Immature natural killer cell (primary cell): Measurements from ENCODE around the gene CC2D1B. TPM values are rescaled to one million over a fixed set of nuclear protein-coding genes. Genes with fewer than 3 reads are reported as not detected.

Source experiments
- DNase-seq, 3 donors: peaks; one replicate each; pipeline ENCODE4 v3.0.0; 2022; ENCODE audit warnings: mixed read lengths in 1 of 3
- H3K27ac Mint-ChIP-seq, 6 donors: one replicate each; pipeline ENCODE4 v1.8.0; 2020; ENCODE audit warnings: mixed read lengths in 6 of 6, mild to moderate bottlenecking in 5 of 6, inconsistent platforms in 4 of 6, moderate library complexity in 3 of 6
- H3K27me3 Mint-ChIP-seq, 3 donors: one replicate each; pipeline ENCODE4 v1.8.0; 2020 to 2021; ENCODE audit warnings: low read depth in 3 of 3, mild to moderate bottlenecking in 3 of 3, mixed read lengths in 3 of 3, moderate library complexity in 3 of 3, inconsistent platforms in 1 of 3
- H3K36me3 Mint-ChIP-seq, 3 donors: one replicate each; pipeline ENCODE4 v1.8.0; 2020; ENCODE audit warnings: mixed read lengths in 3 of 3, inconsistent platforms in 2 of 3, mild to moderate bottlenecking in 2 of 3
- H3K4me1 Mint-ChIP-seq, 2 donors: one replicate each; pipeline ENCODE4 v1.8.0; 2020; ENCODE audit warnings: inconsistent platforms in 2 of 2, mild to moderate bottlenecking in 2 of 2, mixed read lengths in 2 of 2, moderate library complexity in 1 of 2
- H3K4me3 Mint-ChIP-seq, 5 donors: one replicate each; pipeline ENCODE4 v1.8.0; 2020; ENCODE audit warnings: mild to moderate bottlenecking in 5 of 5, mixed read lengths in 5 of 5, inconsistent platforms in 3 of 5, moderate library complexity in 3 of 5
- H3K9me3 Mint-ChIP-seq, 6 donors: one replicate each; pipeline ENCODE4 v1.8.0; 2020; ENCODE audit warnings: mild to moderate bottlenecking in 6 of 6, mixed read lengths in 6 of 6, inconsistent platforms in 4 of 6, moderate library complexity in 3 of 6
- polyA plus RNA-seq, 3 donors: library from polyadenylated mRNA; unstranded; fragments of 300-500 nt; fragmentation: Illumina TruSeq; gene quantifications; one replicate each; pipeline ENCODE4 v1.2.3, GENCODE V29; 2021

The CC2D1B gene
- polyA plus RNA-seq, 3 donors from 2014 or later = 4.6 to 15.5 (median 4.8) TPM

DNA sequence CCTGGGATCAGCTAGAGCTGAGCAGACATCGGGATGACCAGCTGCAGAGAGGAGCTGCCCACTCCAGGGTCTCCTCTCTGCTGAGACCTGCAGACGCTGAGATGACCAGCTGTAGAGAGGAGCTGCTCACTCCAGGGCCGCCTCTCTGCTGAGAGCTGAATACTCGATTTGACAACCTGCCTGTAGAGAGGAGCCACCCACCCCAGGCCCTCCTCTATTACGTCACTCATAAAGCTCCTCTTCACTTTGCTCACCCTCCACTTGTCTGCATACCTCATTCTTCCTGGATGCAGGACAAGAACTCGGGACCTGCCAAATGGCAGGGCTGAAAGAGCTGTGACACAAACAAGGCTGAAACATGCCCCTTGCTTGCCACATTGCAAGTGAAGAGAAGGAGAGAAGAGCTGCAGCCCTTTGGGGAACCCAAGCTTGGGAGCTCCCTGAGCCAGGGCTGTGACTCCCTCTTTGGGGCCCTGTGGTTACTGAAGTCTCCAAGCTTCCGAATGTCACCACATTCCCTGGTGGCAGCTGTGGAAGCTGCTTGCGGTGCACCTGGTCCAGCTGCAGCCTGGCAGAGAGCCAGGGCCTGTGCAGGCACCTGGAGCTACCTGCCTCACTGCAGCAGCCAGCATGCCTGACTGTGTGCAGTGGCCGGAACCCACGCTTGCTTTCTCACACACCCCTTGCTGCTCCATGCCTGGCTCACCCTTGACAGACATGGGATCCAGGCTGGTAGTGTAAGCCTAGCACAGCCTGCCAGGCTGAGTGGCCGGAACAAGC lies 59.6 kb downstream of the CC2D1B start:
- no peak for DNase-seq
- H3K27ac Mint-ChIP-seq = no peak overlapping the region
- no peaks in the 10 kb centered on the region for H3K9me3 Mint-ChIP-seq
- peaks cover 0 to 2% (median 0%) of the 10 kb centered on the region in 3 donors for H3K27me3 Mint-ChIP-seq
- H3K36me3 Mint-ChIP-seq = no peaks in the 10 kb centered on the region
- no peak overlapping the region for H3K4me3 Mint-ChIP-seq
- no peaks in the 10 kb centered on the region for H3K4me1 Mint-ChIP-seq

DNA sequence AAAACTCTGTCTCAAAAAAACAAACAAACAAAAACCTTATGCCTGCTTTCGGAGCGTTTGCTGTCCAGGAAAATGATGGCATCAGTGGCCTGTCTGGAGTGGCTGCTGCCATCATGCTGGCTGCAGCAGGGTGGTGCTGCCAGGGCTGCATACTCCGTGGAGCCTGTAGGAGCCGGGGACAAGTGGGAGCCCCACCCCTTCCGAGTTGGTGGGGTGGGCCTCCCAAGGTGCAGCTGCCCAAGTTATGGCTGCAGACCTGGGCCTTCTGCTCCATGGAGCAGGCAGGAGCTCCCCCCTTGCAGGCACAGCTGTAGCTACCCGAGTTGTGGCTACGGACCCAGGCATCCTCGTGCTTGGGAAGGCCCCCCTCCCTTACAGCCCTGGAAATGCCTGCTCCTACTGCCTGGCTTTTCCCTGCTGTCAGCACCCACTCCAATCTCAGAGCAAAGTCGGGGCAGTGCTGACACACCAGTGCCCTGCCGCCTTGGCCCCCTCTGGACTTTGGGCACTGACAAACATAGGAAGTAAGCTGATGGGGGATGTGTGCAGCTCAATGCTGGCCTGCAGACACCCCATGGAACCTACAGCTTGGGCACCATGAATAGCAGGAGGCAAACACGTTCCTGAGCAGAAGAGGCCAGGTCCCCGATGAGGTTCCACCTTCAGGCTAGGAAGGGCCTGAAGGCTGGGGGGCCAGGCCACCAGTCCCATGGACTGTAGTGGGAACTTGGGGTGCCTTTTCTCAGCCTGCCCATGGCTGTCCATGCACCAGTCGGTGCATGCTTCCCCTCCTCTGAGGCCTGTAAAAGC lies 60.4 kb downstream of the CC2D1B start:
- H3K4me3 Mint-ChIP-seq = no peak overlapping the region
- H3K27me3 Mint-ChIP-seq = peaks cover 0 to 2% (median 0%) of the 10 kb centered on the region in 3 donors
- H3K4me1 Mint-ChIP-seq = no peaks in the 10 kb centered on the region
- DNase-seq = no peak
- H3K36me3 Mint-ChIP-seq = no peaks in the 10 kb centered on the region
- H3K9me3 Mint-ChIP-seq = no peaks in the 10 kb centered on the region
- H3K27ac Mint-ChIP-seq = no peak overlapping the region

Other genes starting within 250 kb of the CC2D1B start
- gene ZFYVE9, start 224.1 kb downstream of the CC2D1B start, polyA plus RNA-seq = under 1 TPM in 2 of 3 donors, not detected in 1; 0.28 to 0.87 TPM
- gene ORC1, start 38.2 kb upstream of the CC2D1B start, polyA plus RNA-seq = 1 to 10 TPM in 1 of 3 donors, under 1 TPM in 2; 0.46 to 1.2 (median 0.58) TPM
- 10 to 100 TPM; 34.3 to 56.6 (median 42.0) TPM for gene PRPF38A, start 38.4 kb upstream of the CC2D1B start, polyA plus RNA-seq
- gene TUT4, start 186.9 kb upstream of the CC2D1B start, polyA plus RNA-seq = 10 to 100 TPM; 14.5 to 36.0 (median 23.0) TPM
- 10 to 100 TPM; 31.2 to 35.6 (median 31.9) TPM for gene GPX7, start 236.2 kb upstream of the CC2D1B start, polyA plus RNA-seq